Measurements from ENCODE around the gene ATXN1.

ATXN1 gene

GRCh38 chr6:16656451-16656850, 104.8 kb downstream of the ATXN1 start:
- Histone ChIP-seq H3K27ac (ENCODE audit: extremely low read depth, low read depth, low read length) (no peak overlapping the region), H3K9me3 (ENCODE audit: control insufficient read depth, insufficient read depth, low read depth, low read length) (no peaks in the 10 kb centered on the region), H3K36me3 (ENCODE audit: control insufficient read depth in 2 of 2, insufficient read depth in 1 of 2, low read length in 2 of 2) (peaks cover 3 to 11% of the 10 kb centered on the region in 2 experiments), H3K4me1 (ENCODE audit: control insufficient read depth, insufficient read depth, low read length) (peaks cover 15% of the 10 kb centered on the region), H3K4me3 (ENCODE audit: low read depth, low read length) (no peak overlapping the region)
- POLR2A ChIA-PET, result no interaction called here
- TF ChIP-seq HOXA7 (CRISPR knock-in tag; IDR thresholded peaks at IDR 0.05; ENCODE audit: borderline replicate concordance), result no peak
- TF ChIP-seq PRDM6 (tag by site-specific recombination; IDR thresholded peaks at IDR 0.05), result no peak
- TF ChIP-seq ZBTB11 (tag by site-specific recombination; conservative IDR thresholded peaks at IDR 0.05; ENCODE audit: low read depth), result no peak
- TF ChIP-seq ZNF623 (tag by site-specific recombination; IDR thresholded peaks at IDR 0.05), result no peak
- TF ChIP-seq TSHZ1 (tag by site-specific recombination; IDR thresholded peaks at IDR 0.05; ENCODE audit: borderline replicate concordance), result no peak
- no peak for TF ChIP-seq ZSCAN30 (tag by site-specific recombination; IDR thresholded peaks at IDR 0.05)
- no peak for TF ChIP-seq ZFP41 (tag by site-specific recombination; IDR thresholded peaks at IDR 0.05; ENCODE audit: borderline replicate concordance)
- TF ChIP-seq ZNF146 (tag by site-specific recombination; IDR thresholded peaks at IDR 0.05), result no peak
- no peak for TF ChIP-seq ZNF621 (tag by site-specific recombination; IDR thresholded peaks at IDR 0.05)
- no peak for TF ChIP-seq ZNF121 (tag by site-specific recombination; IDR thresholded peaks at IDR 0.05)
- no peak for TF ChIP-seq MEIS1 (CRISPR knock-in tag; IDR thresholded peaks at IDR 0.05; ENCODE audit: borderline replicate concordance)
- TF ChIP-seq ZNF561 (tag by site-specific recombination; IDR thresholded peaks at IDR 0.05; ENCODE audit: borderline replicate concordance), result no peak
- TF ChIP-seq HIC1 (tag by site-specific recombination; IDR thresholded peaks at IDR 0.05), result no peak
- TF ChIP-seq ZFP37 (tag by site-specific recombination; IDR thresholded peaks at IDR 0.05), result no peak
- no peak for TF ChIP-seq ZNF488 (tag by site-specific recombination; IDR thresholded peaks at IDR 0.05)
- TF ChIP-seq ZBTB20 (tag by site-specific recombination; IDR thresholded peaks at IDR 0.05), result no peak
- TF ChIP-seq ZNF24 (tag by site-specific recombination; IDR thresholded peaks at IDR 0.05), result no peak
- no peak for TF ChIP-seq ZNF629 (tag by site-specific recombination; IDR thresholded peaks at IDR 0.05)
- CTCF ChIA-PET, result no interaction called here
